ENCODE measurements around the gene GABPB1. TPM values are rescaled to one million over a fixed set of nuclear protein-coding genes. Genes with fewer than 3 reads are reported as not detected.

Gene GABPB1
- total RNA-seq, 1 experiment from 2014 or later, result 45.0 TPM

DNA sequence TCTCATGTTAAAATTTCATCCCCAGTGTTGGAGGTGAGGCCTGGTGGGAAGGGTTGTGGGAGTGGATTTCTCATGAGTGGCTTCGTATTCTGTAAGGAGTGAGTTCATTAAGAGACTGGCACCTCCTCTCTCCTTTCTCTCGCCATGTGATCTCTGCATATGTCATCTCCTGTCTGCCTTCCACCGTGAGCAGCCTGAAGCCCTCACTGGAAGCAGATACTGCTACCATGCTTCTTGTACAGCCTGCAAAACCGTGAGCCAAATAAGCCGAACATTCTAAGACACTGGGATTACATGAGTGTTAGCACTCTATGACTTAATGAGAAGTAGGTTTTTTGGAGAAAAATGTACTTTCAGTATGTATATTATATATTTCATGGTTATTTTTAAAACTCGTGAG is 6.8 kb upstream of the GABPB1 start:
- Histone ChIP-seq H2BK12ac (ENCODE audit: insufficient read length, low read depth, low read length) (no peak overlapping the region), H3K23ac (ENCODE audit: insufficient read length, low read depth, low read length) (no peak overlapping the region), H3K14ac (ENCODE audit: insufficient read depth, low read length) (no peak overlapping the region), H3K79me2 (ENCODE audit: insufficient read depth, low read length) (peaks cover 2% of the 10 kb centered on the region; the same call in 1 of the 2 replicates), H3T11ph (ENCODE audit: low read length) (no peak overlapping the region), H3K27me3 (ENCODE audit: insufficient read depth, low read length) (no peaks in the 10 kb centered on the region), H4K8ac (replicated peaks; ENCODE audit: insufficient read length, low read depth, low read length) (no peak overlapping the region), H2AFZ (ENCODE audit: low read length) (no peak overlapping the region), H3K79me1 (ENCODE audit: insufficient read depth, low read depth, low read length, poor library complexity, severe bottlenecking) (peaks cover 3% of the 10 kb centered on the region), H3K23me2 (ENCODE audit: insufficient read length, low read depth, low read length, poor library complexity, severe bottlenecking) (peaks cover under 1% of the 10 kb centered on the region), H4K20me1 (ENCODE audit: control insufficient read depth, insufficient read depth, insufficient read length) (no peaks in the 10 kb centered on the region), H3K4me2 (ENCODE audit: insufficient read depth, insufficient read length, low read length) (no peak overlapping the region), H2AK5ac (ENCODE audit: insufficient read length, low read length) (no peak overlapping the region), H3K27ac (ENCODE audit: insufficient read length, low read depth, low read length) (no peak overlapping the region), H3K9ac (ENCODE audit: extremely low read depth, insufficient read length, low read length) (no peak overlapping the region), H2BK15ac (ENCODE audit: low read depth, low read length) (no peak overlapping the region), H2BK20ac (ENCODE audit: low read depth, low read length, poor library complexity, severe bottlenecking) (no peak overlapping the region), H3K4ac (ENCODE audit: low read depth, low read length) (no peak overlapping the region), H4K5ac (ENCODE audit: insufficient read length, low read depth, low read length) (no peak overlapping the region), H3K56ac (ENCODE audit: insufficient read length, low read depth, low read length) (no peak overlapping the region), H3K4me1 (ENCODE audit: insufficient read depth, low read length) (no peaks in the 10 kb centered on the region), H2BK5ac (ENCODE audit: insufficient read length, low read length) (no peak overlapping the region), H4K91ac (ENCODE audit: insufficient read length, low read depth, low read length) (no peak overlapping the region), H3K18ac (ENCODE audit: insufficient read length, low read depth, low read length) (no peak overlapping the region), H2BK120ac (ENCODE audit: low read depth, low read length, poor library complexity, severe bottlenecking) (no peak overlapping the region), H3K9me3 (ENCODE audit: control insufficient read depth, low read depth, low read length) (no peaks in the 10 kb centered on the region)
- Mint-ChIP-seq H3K27ac (no peak overlapping the region; a peak in 1 of 7 replicates), H3K9me3 (no peaks in the 10 kb centered on the region), H3K36me3 (ENCODE audit: insufficient read depth in 1 of 3, low read depth in 3 of 3) (peaks cover 17 to 54% (median 35%) of the 10 kb centered on the region in 3 experiments; a peak in 6 of 7 replicates), H3K27me3 (ENCODE audit: low read depth) (no peaks in the 10 kb centered on the region), H3K4me3 (no peak overlapping the region), H3K4me1 (peaks cover 7 to 9% of the 10 kb centered on the region in 2 experiments)
- no peak for DNase-seq
- no CpG with 5 or more reads among the region's 6 CpGs for WGBS (ENCODE audit: extremely low coverage, insufficient read length, low lambda C conversion rate)
- TF ChIP-seq, protein P1, sequence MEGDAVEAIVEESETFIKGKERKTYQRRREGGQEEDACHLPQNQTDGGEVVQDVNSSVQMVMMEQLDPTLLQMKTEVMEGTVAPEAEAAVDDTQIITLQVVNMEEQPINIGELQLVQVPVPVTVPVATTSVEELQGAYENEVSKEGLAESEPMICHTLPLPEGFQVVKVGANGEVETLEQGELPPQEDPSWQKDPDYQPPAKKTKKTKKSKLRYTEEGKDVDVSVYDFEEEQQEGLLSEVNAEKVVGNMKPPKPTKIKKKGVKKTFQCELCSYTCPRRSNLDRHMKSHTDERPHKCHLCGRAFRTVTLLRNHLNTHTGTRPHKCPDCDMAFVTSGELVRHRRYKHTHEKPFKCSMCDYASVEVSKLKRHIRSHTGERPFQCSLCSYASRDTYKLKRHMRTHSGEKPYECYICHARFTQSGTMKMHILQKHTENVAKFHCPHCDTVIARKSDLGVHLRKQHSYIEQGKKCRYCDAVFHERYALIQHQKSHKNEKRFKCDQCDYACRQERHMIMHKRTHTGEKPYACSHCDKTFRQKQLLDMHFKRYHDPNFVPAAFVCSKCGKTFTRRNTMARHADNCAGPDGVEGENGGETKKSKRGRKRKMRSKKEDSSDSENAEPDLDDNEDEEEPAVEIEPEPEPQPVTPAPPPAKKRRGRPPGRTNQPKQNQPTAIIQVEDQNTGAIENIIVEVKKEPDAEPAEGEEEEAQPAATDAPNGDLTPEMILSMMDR (conservative IDR thresholded peaks at IDR 0.05), result no peak
